A673 (cell line): ENCODE results near the gene RPL26.

Experiments used
- CTCF ChIP-seq: fragments of 300-800, 200-600 bp; sonication (generic); conservative IDR thresholded peaks from 2 replicates; pipeline ENCODE4 v1.5.1; 2017; ENCODE audit warnings: low read depth, mild to moderate bottlenecking, antibody characterized with exemption, low read length, moderate library complexity, mixed read lengths
- EZH2 ChIP-seq: fragments of 200-600 bp; sonication (generic); IDR thresholded peaks from 2 replicates; pipeline ENCODE4 v1.6.1; 2017; ENCODE audit warnings: borderline replicate concordance, low read depth, mild to moderate bottlenecking, mixed read lengths, antibody characterized with exemption, low read length; ENCODE audit not compliant: poor library complexity, severe bottlenecking

GRCh38 chr17:8391711-8392110 is 8.7 kb upstream of the RPL26 start:
- TF ChIP-seq CTCF = no peak
- no peak for TF ChIP-seq EZH2
